ENCODE data around the gene SLC15A1.

- TF ChIP-seq CTCF (IDR thresholded peaks at IDR 0.05; ENCODE audit: low read length) = no peak
- TF ChIP-seq EZH2 (optimal IDR thresholded peaks at IDR 0.05; ENCODE audit: low read depth, low read length) = no peak
- no peak for TF ChIP-seq EZH2phosphoT487 (IDR thresholded peaks at IDR 0.05; ENCODE audit: low read length)
Measured at GRCh38 chr13:98775844-98776598, 23.5 kb upstream of the SLC15A1 start.

Data from MM.1S (cell line).